CD4-positive, alpha-beta T cell treated with Interleukin-6 for 4 hours (primary cell): Measurements from ENCODE around the gene MUC5AC.

ENCODE experiments used
- DNase-seq: peaks from one replicate; pipeline ENCODE4 v3.0.0-alpha.2; 2020; ENCODE audit warnings: mixed read lengths

The MUC5AC gene

GRCh38 chr11:1228921-1229451, 71.2 kb downstream of the MUC5AC start:
- DNase-seq = no peak

- no peak for DNase-seq
Measured at GRCh38 chr11:1229471-1230120, 71.8 kb downstream of the MUC5AC start.

- DNase-seq = no peak
Measured at GRCh38 chr11:1230121-1230455, 72.3 kb downstream of the MUC5AC start.

- no peak for DNase-seq
Measured at GRCh38 chr11:1230456-1231395, 73.0 kb downstream of the MUC5AC start.

- no peak for DNase-seq
Measured at GRCh38 chr11:1231396-1232020, 73.8 kb downstream of the MUC5AC start.

- no peak for DNase-seq
Measured at GRCh38 chr11:1232021-1232882, 74.5 kb downstream of the MUC5AC start.

- no peak for DNase-seq
Measured at GRCh38 chr11:1232883-1233321, 75.1 kb downstream of the MUC5AC start.

GRCh38 chr11:1233351-1234053, 75.7 kb downstream of the MUC5AC start:
- DNase-seq = no peak

GRCh38 chr11:1234054-1234720, 76.4 kb downstream of the MUC5AC start:
- no peak for DNase-seq

- DNase-seq = no peak
Measured at GRCh38 chr11:1234771-1235305, 77.1 kb downstream of the MUC5AC start.

GRCh38 chr11:1235306-1235900, 77.7 kb downstream of the MUC5AC start:
- DNase-seq = no peak

- no peak for DNase-seq
Measured at GRCh38 chr11:1235901-1236315, 78.2 kb downstream of the MUC5AC start.

GRCh38 chr11:1236316-1237127, 78.8 kb downstream of the MUC5AC start:
- no peak for DNase-seq

- no peak for DNase-seq
Measured at GRCh38 chr11:1237128-1237580, 79.4 kb downstream of the MUC5AC start.

GRCh38 chr11:1237851-1238250, 80.1 kb downstream of the MUC5AC start:
- DNase-seq = no peak

GRCh38 chr11:1238767-1239595, 81.2 kb downstream of the MUC5AC start:
- DNase-seq = no peak

- no peak for DNase-seq
Measured at GRCh38 chr11:1239596-1240205, 81.9 kb downstream of the MUC5AC start.

- DNase-seq = no peak
Measured at GRCh38 chr11:1240771-1241170, 83.0 kb downstream of the MUC5AC start.
